ENCODE results near the gene MED29.

MED29 gene

GRCh38 chr19:39419003-39419402 is 27.8 kb downstream of the MED29 start:
- no peak for DNase-seq (ENCODE audit: low read depth)
- no peak for TF ChIP-seq CTCF (conservative IDR thresholded peaks at IDR 0.05; ENCODE audit: low read depth, low read length)
- H3K4me3 ChIP-seq (ENCODE audit: low read length), result no peak overlapping the region

GRCh38 chr19:39420769-39421168 is 29.6 kb downstream of the MED29 start:
- DNase-seq (ENCODE audit: low read depth), result no peak
- H3K4me3 ChIP-seq (ENCODE audit: low read length), result no peak overlapping the region
- TF ChIP-seq CTCF (conservative IDR thresholded peaks at IDR 0.05; ENCODE audit: low read depth, low read length), result no peak

GRCh38 chr19:39422020-39422419 is 30.8 kb downstream of the MED29 start:
- H3K4me3 ChIP-seq (ENCODE audit: low read length), result no peak overlapping the region
- no peak for TF ChIP-seq CTCF (conservative IDR thresholded peaks at IDR 0.05; ENCODE audit: low read depth, low read length)
- DNase-seq (ENCODE audit: low read depth), result no peak

- DNase-seq (ENCODE audit: low read depth), result no peak
- no peak overlapping the region for H3K4me3 ChIP-seq (ENCODE audit: low read length)
- no peak for TF ChIP-seq CTCF (conservative IDR thresholded peaks at IDR 0.05; ENCODE audit: low read depth, low read length)
These were observed 32.3 kb downstream of the MED29 start for GRCh38 chr19:39423258-39424086.

- no peak overlapping the region for H3K4me3 ChIP-seq (ENCODE audit: low read length)
- no peak for DNase-seq (ENCODE audit: low read depth)
- TF ChIP-seq CTCF (conservative IDR thresholded peaks at IDR 0.05; ENCODE audit: low read depth, low read length), result no peak
These were observed 33.8 kb downstream of the MED29 start for GRCh38 chr19:39424934-39425333.

GRCh38 chr19:39425744-39426143 is 34.6 kb downstream of the MED29 start:
- no peak for DNase-seq (ENCODE audit: low read depth)
- TF ChIP-seq CTCF (conservative IDR thresholded peaks at IDR 0.05; ENCODE audit: low read depth, low read length), result no peak

GRCh38 chr19:39426170-39426569 is 35.0 kb downstream of the MED29 start:
- no peak overlapping the region for H3K4me3 ChIP-seq (ENCODE audit: low read length)
- no peak for DNase-seq (ENCODE audit: low read depth)
- no peak for TF ChIP-seq CTCF (conservative IDR thresholded peaks at IDR 0.05; ENCODE audit: low read depth, low read length)

More at GRCh38 chr19:39425744-39426143, 34.6 kb downstream of the MED29 start:
- H3K4me3 ChIP-seq (ENCODE audit: low read length), result no peak overlapping the region

Data from retinal pigment epithelial cell (primary cell).